GM21423 (cell line): ENCODE results near the gene CHM.
"Not testable (repeated sequence)": the region's sequence is repeated elsewhere in the genome, so short reads cannot be mapped to it uniquely, and the experiment has no call there.

Experiments used
- ATAC-seq: cut with Tn5 transposase; IDR thresholded peaks from one replicate; pipeline ENCODE4 v1.9.1; 2021; ENCODE audit warnings: mild to moderate bottlenecking, moderate library complexity; ENCODE audit not compliant: unreplicated experiment

The CHM gene

DNA sequence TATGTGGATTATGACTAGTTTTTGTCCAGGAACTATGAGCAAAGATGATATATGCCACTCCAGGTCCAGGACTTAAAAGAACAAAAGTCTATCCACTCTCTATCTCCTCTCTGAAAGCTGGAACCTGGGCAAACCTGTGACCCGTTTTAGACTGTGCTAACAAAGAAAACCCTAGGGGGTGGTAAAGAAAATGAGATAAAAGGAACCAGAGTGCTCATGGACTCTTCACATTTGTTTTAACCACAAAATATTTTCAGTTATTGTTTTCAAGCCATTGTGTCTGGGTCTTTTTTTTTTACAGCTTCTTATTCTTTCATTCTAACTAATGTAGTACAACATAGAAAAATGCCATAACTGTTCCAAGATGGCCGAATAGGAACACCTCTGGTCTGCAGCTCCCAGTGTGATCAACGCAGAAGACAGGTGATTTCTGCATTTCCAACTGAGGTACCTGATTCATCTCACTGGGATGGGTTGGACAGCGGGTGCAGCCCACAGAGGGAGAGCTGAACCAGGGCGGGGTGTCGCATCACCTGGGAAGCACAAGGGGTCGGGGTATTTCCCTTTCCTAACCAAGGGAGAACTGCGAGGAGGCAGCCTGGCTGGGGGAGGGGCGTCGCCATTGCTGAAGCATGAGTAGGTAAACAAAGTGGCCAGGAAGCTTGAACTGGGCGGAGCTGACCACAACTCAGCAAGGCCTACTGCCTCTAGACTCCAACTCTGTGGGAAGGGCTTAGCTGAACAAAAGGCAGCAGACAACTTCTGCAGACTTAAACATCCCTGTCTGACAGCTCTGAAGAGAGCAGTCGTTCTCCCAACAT is 45.1 kb downstream of the CHM start:
- ATAC-seq: peak; percentile 53

DNA sequence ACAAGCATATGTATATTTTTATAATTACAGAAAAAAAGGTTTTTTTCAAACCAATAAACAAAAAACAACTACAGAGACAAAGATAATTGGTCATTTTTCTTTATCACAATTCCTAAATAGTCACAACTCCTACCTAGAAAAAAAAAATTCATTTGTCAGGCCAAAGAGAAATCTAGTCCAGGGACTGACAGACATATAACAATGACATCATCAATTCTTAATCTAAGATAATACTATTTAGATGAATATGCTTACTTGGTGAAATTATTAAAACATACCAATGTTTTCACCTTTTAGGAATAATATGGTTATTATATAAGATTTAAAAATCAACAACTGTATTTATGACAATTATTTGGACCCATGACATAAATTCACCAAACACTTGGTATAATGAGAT is 48.4 kb downstream of the CHM start:
- no peak for ATAC-seq

DNA sequence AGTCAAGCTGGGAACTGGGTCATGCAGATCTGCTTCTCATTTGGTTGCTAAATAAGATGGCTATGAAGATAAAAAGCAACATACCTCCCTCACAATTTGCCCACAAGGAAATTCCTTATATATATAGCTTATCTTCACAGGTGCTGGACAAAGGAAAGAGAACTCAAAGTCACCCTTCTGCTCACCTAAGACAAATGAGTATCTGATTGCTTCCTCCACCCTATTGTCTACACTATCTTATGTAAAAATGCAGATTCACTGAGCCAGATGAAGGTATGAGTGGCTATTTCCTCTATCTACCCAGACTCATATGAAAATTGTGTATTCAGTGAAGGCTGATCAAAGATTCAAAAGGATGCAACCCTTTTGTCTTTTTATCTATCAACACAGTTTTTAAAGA is 50.8 kb downstream of the CHM start:
- no peak for ATAC-seq

DNA sequence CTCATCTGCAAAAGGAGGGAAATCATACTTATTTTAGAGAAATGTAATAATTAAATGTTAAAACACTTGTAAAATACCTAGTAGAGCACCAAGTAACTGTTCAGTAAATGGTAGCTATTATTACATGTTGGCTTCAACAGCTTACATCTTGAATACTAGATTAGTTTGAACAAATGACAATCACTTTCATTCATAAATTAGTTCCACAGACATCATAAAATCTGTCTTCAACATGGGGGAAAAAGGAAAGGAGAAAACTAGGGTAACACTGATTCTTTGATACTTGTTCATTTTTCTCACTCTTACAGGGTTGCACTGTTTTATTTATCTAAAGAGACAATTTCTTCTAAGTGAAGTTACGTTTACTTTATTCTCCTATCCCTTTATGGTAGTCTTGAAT is 51.7 kb downstream of the CHM start:
- ATAC-seq: no peak

DNA sequence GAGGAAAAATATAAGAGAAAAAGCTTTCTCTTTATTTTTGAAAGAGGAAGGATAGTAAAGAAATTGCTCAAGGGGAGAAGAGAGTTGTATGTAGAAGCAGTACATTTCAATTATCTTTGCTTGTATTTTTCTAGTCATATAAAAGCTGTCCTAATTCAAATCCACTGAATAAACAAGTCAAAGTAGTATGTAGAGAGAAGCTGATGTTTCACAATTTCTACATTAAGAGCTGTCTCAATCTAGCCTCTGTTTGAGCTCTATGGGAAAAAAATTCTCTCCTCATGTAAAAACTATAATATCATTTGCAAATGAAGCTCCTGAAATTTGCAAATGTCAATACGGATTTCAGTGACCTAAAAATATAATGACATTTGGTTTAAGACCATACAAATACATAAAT is 52.6 kb downstream of the CHM start:
- no peak for ATAC-seq

DNA sequence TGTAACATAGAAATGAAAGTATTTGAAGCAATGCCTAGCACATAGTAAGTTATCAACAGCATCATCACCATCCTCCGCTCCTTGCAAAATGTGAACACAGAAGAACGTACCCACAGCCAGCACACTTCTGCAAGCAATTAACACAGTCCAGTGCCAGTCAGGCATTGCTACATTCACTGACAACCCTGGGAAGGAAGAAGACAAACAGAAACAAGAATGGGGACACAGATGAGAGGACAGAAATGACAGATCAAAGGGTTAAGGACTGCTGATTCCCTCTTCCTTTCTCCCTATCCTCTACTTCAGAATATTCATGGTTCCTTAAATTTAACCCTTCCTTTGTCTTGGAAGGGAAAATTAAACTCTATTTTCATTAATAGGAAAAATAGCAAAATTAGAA is 53.1 kb downstream of the CHM start:
- no peak for ATAC-seq

DNA sequence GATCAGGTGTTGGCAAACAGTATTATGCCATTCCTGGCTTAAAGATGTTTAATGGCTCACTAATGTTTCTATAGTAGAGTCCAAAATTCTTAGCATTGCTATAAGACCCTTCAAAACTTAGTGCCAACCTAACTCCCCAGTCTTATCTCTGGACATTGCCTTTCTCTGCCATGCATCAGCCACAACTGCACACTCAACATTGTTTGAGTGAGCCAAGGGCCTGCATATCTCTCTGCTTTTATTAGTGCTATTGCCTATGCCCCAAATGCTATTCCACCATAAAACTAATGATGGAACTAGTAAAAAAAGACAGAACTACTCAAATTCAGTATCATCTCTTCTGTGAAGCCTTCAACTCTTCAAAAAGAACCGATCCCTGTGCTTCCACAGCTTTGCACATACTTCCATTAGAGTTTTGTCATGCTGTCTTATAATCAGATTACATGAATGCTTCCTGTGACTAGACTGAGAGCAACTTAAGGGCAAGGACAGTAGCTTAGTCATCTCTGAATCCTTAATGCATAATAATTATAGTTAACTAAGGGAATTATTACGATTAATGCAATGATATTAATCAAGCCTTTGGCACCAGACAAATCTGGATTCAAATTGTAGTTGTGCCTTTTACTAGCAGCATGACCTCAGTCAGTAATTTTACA is 53.7 kb downstream of the CHM start:
- ATAC-seq: no peak

DNA sequence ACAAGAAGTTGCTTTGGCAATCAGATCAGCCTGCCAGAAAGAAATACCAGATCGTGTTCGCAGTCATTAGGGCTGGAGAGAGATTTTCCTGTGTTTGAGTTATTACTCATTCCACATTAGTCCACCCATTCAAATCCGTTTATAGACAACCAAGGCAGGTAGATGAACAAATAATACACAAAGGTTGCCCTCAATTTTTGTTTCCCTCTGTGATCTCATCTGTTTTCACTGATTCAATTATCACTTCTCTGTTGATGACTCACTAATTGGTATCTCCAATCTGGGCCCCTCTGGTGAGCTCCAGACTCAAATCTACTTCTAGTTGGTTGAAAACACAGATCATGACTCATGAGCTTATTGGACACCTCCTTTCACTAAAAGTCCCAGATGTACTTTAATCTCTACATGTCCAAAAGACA is 54.5 kb downstream of the CHM start:
- ATAC-seq: no peak

DNA sequence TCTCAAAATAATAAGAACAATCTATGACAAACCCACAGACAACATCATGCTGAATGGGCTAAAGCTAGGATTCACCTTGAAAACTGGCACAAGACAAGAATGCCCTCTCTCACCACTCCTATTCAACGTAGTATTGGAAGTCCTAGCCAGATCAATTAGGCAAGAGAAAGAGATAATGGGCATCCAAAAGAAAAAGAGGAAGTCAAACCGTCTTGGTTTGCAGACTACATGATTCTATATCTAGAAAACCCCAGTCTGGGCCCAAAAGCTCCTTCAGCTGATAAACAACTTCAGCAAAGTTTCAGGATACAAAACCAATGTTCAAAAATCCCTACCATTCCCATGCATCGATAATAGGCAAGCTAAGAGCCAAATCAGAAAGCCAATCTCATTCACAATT is 59.0 kb downstream of the CHM start:
- ATAC-seq: no peak

DNA sequence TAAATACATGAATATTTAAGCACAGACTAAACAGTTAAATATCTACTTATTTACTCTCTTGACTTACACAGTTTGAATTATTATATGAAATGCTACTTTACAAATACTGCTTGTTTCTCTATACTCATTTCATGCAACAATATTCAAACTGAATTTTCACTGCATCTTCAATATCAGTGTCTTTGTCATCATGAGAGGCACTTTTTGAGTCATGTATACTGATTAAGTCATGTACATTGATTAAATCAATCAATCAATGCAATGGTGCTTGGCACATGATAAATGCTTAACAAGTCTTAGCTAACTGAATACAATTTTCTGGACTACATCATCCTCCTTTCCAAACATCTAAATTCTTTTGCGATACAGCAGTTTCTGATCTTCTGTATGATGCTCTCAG is 67.1 kb downstream of the CHM start:
- no peak for ATAC-seq

DNA sequence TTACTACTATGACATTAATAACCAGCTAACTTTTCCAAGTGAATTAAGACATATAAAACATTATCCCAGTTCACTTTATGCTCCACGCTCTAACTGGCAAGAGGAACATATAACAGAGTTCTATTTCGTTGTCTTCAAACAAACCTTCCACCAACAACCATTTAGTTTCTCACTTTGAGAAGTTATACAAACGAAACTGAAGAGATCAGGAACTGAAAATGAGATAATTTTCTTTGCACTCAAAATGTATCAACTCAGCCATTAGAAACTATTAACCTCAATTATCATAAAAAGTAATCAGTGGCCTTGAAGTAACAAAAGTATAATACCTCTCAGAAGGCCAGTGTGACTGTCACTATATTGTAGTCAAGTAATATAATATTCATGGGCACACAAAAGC is 70.1 kb downstream of the CHM start:
- peak; percentile 91 for ATAC-seq

DNA sequence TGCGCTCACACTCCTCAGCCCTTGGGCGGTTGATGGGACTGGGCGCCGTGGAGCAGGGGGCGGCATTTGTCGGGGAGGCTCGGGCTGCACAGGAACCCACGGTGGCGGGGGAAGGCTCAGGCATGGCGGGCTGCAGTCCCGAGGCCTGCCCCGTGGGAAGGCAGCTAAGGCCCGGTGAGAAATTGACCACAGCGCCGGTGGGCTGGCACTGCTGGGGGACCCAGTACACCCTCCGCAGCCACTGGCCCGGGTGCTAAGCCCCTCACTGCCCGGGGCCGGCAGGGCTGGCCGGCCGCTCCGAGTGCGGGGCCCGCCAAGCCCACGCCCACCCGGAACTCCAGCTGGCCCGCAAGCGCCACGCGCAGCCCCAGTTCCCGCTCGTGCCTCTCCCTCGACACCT is 75.0 kb downstream of the CHM start:
- not testable (repeated sequence) for ATAC-seq

DNA sequence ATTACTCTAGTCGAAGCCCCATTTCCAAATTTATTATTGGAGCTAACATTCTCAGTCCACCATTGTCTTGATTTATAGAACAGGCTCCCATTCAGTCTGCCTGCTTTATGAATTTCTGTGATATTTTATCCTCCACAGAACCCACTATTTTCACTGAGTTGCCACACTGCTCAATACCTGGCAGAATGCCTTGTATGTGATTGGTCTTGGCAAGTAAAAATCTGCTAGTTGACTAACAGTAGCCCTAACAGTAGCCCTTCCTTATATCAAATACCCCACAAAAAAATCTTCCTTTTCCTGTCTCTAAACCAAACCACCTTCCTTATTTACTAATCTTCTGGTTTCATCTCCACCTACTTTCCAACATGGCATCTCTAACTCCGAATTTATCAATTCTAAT is 82.6 kb downstream of the CHM start:
- ATAC-seq: no peak

DNA sequence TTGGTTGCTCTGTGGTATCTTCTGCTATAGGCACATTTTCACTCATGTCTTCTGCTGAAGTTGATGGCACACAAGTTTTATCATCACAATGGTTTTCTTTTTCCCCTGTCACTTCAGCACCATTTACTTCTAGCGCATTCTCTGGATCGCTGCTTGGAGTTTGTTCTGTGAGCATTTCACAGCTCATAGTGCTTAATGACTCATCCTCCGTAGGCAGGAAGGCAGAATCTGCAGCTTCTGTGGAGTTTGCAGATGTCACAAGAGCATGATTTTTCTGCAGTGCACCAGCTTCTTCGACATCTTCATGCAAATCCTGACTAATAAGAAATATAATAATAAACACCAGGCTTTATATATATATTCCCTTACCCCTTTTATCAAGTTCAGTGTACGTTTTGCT is 83.6 kb downstream of the CHM start:
- no peak for ATAC-seq

DNA sequence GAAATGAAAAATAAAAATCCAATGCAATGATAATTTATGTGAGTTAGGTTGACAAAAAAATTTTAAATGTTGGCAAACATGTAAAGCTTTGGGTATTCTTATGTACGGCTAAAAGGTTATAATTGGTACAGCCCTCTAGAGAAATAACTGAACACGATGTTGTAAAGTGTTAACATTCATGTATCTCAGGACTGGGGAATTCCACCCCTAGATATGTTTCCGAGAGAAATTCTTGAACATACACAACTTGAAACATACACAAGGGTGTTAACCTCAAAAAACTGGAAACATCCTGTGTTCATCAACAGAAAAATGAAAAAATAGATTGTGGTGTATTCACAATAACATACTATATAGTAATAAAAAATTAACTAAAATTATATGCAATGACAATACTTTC is 91.8 kb downstream of the CHM start:
- ATAC-seq: no peak

DNA sequence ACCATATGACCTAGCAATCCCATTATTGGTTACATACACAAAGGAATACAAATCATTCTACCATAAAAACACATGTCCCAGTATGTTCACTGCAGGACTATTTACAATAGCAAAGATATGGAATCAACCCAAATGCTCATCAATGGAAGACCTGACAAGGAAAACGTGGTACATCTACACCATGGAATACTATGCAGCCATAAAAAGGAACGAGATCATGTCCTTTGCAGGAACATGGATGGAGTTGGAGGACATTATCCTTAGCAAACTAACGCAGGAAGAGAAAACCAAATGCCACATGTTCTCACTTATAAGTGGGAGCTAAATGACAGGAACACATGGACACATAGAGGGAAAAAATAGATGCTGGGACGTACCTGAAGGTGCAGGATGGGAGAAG is 102.6 kb downstream of the CHM start:
- not testable (repeated sequence) for ATAC-seq

DNA sequence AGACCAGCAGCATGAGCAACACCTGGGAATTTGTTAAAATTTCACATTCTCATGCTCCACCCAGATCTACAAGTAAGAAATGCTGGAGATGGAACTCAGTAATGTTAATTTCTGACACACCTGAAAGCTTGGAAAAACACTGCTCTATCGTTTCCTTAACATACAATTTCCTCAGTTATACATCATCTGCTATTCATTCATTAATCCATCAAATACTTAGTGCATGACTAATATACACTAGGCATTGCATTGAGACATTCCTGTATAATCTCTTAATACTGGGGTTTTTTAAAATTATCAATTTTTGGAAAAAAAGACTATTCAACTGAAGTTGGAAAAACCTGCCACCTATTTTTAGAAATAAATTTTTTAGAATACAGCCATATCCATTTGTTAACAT is 106.1 kb downstream of the CHM start:
- ATAC-seq: no peak

DNA sequence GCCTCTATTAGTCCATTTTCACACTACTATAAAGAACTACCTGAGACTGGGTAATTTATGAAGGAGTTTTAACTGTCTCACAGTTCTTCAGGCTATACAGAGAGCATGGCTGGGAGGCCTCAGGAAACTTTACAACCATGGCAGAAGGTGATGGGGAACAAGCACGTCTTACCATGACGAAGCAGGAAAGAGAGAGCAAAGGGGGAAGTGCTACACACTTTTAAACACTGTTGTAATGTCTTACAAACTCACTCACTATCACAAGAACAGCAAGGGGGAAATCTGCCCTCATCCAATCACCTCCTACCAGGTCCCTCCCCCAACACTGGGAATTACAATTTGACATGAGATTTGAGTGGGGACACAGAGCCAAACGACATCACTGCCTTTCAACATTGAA is 107.4 kb downstream of the CHM start:
- ATAC-seq: not testable (repeated sequence)

DNA sequence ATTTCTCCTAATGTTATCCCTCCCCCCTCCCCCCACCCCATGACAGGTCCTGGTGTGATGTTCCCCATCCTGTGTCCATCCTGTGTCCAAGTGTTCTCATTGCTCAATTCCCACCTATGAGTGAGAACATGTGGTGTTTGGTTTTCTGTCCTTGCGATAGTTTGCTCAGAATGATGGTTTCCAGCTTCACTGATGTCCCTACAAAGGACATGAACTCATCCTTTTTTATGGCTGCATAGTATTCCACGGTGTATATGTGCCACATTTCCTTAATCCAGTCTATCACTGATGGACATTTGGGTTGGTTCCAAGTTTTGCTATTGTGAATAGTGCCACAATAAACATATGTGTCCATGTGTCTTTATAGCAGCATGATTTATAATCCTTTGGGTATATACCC is 113.0 kb downstream of the CHM start:
- not testable (repeated sequence) for ATAC-seq

DNA sequence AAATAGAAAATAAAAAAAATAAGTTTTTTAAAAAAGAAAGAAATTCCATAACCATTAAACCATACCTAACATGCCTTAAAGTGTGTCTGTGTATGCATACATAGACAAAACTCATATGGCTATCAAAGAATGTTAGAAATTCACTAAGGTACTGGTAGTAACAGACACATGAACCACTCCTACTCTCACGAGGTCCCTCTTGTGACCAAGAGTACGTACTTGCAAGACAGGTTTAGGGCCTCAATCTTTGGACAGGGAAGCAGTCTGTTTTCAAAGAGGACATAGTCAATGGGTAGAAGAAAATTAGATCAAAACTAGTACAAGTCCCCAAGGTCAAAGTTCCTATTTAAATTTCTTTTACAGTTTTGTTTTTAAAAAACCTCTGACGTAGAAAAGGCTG is 117.3 kb downstream of the CHM start:
- ATAC-seq: no peak

DNA sequence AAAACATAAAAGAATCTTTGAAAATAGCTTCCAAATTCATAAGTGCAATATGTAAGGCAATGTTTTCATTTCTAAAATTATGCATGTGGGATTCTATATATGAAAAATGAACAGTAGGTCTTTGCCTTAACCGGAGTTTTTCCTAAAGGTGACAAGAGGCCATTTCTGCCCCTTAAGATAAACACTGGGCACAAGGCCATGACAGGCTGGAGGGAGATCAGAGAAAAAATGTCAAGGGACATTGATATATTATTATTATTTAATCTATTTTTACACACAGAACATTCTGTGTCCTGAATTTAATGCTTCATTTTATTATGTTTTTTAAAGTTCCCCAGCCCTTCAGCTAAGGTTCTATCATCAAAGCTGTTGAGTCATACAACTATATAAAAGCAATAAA is 118.8 kb downstream of the CHM start:
- ATAC-seq: no peak

DNA sequence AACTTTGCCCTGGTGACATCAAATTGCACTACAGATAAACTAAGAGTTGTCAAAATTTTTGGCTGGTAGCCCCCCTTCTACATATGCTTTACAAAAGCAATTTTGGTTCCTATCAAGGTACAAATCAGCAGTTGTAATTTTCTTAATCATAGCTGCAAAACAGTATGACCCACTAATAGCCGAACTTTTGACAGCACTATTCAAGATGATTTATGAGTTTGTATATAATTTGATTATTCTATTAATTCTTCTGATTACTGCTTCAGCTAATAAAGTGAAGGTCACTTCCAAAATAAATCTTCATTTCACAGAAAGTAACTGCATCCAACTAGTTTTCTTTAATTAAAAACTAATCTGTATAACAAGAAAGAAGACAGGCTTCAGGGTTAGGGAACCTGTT is 119.6 kb downstream of the CHM start:
- ATAC-seq: no peak

DNA sequence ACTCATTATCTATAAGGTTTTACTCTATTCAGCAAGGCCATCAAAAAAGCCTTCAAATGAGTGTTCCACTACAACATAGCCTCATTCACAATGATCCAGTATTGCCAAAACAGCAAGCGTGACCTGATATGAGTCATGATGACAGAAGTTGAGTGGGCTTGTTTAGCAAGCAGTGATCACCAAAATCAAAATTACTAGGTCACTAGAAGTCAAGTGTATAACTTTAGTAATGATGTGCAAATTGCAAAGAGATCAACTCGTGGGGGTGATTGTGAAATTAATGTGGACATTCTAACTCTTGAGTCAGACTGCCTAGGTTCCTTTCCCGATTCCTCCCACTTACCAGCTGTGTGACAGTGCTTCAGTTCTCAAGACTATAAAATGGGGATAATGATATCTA is 124.5 kb downstream of the CHM start:
- no peak for ATAC-seq
